Osteoblast (primary cell): ENCODE results near the gene THAP11. TPM values are rescaled to one million over a fixed set of nuclear protein-coding genes. Genes with fewer than 3 reads are reported as not detected.

Experiments
- DNase-seq: peaks from one replicate; pipeline ENCODE4 v3.0.0; 2011; ENCODE audit warnings: low spot score, mixed read lengths; ENCODE audit not compliant: insufficient read length; ENCODE audit errors: missing footprints
- H2AFZ ChIP-seq: 2 replicates; pipeline ENCODE4 v1.6.0; 2011; ENCODE audit warnings: mild to moderate bottlenecking, low read length
- H3K27ac ChIP-seq: 2 replicates; pipeline ENCODE4 v1.5.1; 2011; ENCODE audit warnings: mild to moderate bottlenecking, low read depth, low read length, moderate library complexity
- H3K27me3 ChIP-seq: 2 replicates; pipeline ENCODE4 v1.6.0; 2012; ENCODE audit warnings: mild to moderate bottlenecking, control low read depth, inconsistent platforms, low read length, moderate library complexity; ENCODE audit not compliant: insufficient read depth
- H3K36me3 ChIP-seq: 2 replicates; pipeline ENCODE4 v1.5.1; 2011; ENCODE audit warnings: mild to moderate bottlenecking, low read length, control low read depth, moderate library complexity; ENCODE audit not compliant: insufficient read depth
- H3K4me1 ChIP-seq: 2 replicates; pipeline ENCODE4 v1.5.1; 2011; ENCODE audit warnings: mild to moderate bottlenecking, low read length, control low read depth, moderate library complexity; ENCODE audit not compliant: insufficient read depth
- H3K4me2 ChIP-seq: 2 replicates; pipeline ENCODE4 v1.6.0; 2011; ENCODE audit warnings: mild to moderate bottlenecking, low read length; ENCODE audit not compliant: insufficient read depth
- H3K4me3 ChIP-seq: fragments of 200-600 bp; sonication (generic); 3 replicates; pipeline ENCODE4 v1.5.1; 2012; ENCODE audit warnings: mild to moderate bottlenecking, low read length, inconsistent platforms; ENCODE audit not compliant: insufficient read depth
- H3K79me2 ChIP-seq: 2 replicates; pipeline ENCODE4 v1.6.0; 2012; ENCODE audit warnings: mild to moderate bottlenecking, low read length, control low read depth, inconsistent platforms; ENCODE audit not compliant: insufficient read depth
- H3K9me3 ChIP-seq: 2 replicates; pipeline ENCODE4 v1.5.1; 2011; ENCODE audit warnings: low read depth, low read length, control low read depth
- H4K20me1 ChIP-seq: 2 replicates; pipeline ENCODE4 v1.6.0; 2012; ENCODE audit warnings: mild to moderate bottlenecking, low read length, control low read depth; ENCODE audit not compliant: insufficient read depth
- total RNA-seq: library from RNA; depleted of rRNA; stranded (reverse); fragments of >200 nt; gene quantifications from 2 replicates; pipeline ENCODE4 v1.2.3, GENCODE V29; 2012
- TF ChIP-seq, protein P1 (sequence below): IDR thresholded peaks from 2 replicates; pipeline ENCODE4 v1.5.1; 2011; ENCODE audit warnings: mild to moderate bottlenecking, low read depth, low read length, moderate library complexity; ENCODE audit errors: extremely low read depth

THAP11 gene
- total RNA-seq, 1 donor = 25.7 TPM

DNA sequence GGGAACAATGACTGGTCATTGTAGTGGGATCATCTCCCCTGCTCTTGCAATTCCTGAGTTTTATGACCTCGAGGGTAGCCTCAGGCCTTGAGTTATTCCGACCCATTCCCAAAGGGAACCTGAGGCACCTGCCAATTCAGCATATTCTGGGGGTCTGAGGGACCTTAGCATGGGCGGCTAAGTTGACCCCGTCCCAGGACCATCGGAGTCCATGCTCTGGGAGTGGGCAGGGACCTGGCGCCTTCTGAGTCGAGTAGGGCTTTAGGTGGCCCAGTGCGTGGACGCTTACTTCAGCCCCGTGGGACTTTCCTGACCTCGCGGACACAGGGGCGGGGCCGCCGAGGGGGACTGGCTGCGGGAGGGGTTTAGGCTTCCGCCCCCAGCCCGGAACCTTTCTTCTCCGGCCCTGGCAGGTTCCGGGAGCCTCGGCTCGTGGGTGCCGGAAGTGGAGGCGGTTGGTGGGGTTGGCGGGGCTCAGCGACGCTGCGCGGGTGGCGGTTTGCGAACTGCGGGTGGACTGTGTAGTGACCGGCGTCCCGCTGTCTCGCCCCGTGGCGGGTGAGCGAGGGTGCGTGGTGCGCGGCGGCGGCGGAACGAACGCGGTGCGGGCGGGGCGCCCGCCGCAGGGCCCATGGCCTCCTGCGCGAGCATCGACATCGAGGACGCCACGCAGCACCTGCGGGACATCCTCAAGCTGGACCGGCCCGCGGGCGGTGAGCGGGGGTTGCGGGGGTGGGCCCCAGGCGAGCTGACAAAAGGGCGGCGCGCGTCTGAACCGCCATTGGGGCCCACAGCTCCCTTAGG lies 30.7 kb downstream of the THAP11 start, which contains the start of gene EDC4:
EDC4 (plus strand) TSS at position 422 of the 804 bp plus-strand sequence; CDS start at position 632, 210 bp downstream.
- Histone ChIP-seq H3K4me1 (peaks cover 19% of the 10 kb centered on the region), H3K79me2 (peaks cover 58% of the 10 kb centered on the region), H2AFZ (peak within 1 kb of the TSS; percentile 82), H3K4me3 (peak within 1 kb of the TSS; percentile 96), H3K36me3 (peaks cover 59% of the 10 kb centered on the region), H3K9me3 (no peaks in the 10 kb centered on the region), H3K4me2 (peak within 1 kb of the TSS; percentile 94), H4K20me1 (peaks cover 42% of the 10 kb centered on the region), H3K27me3 (no peaks in the 10 kb centered on the region), H3K27ac (peak within 1 kb of the TSS; percentile 86)
- DNase-seq = peak; percentile 98
- TF ChIP-seq, protein P1, sequence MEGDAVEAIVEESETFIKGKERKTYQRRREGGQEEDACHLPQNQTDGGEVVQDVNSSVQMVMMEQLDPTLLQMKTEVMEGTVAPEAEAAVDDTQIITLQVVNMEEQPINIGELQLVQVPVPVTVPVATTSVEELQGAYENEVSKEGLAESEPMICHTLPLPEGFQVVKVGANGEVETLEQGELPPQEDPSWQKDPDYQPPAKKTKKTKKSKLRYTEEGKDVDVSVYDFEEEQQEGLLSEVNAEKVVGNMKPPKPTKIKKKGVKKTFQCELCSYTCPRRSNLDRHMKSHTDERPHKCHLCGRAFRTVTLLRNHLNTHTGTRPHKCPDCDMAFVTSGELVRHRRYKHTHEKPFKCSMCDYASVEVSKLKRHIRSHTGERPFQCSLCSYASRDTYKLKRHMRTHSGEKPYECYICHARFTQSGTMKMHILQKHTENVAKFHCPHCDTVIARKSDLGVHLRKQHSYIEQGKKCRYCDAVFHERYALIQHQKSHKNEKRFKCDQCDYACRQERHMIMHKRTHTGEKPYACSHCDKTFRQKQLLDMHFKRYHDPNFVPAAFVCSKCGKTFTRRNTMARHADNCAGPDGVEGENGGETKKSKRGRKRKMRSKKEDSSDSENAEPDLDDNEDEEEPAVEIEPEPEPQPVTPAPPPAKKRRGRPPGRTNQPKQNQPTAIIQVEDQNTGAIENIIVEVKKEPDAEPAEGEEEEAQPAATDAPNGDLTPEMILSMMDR = no peak

DNA sequence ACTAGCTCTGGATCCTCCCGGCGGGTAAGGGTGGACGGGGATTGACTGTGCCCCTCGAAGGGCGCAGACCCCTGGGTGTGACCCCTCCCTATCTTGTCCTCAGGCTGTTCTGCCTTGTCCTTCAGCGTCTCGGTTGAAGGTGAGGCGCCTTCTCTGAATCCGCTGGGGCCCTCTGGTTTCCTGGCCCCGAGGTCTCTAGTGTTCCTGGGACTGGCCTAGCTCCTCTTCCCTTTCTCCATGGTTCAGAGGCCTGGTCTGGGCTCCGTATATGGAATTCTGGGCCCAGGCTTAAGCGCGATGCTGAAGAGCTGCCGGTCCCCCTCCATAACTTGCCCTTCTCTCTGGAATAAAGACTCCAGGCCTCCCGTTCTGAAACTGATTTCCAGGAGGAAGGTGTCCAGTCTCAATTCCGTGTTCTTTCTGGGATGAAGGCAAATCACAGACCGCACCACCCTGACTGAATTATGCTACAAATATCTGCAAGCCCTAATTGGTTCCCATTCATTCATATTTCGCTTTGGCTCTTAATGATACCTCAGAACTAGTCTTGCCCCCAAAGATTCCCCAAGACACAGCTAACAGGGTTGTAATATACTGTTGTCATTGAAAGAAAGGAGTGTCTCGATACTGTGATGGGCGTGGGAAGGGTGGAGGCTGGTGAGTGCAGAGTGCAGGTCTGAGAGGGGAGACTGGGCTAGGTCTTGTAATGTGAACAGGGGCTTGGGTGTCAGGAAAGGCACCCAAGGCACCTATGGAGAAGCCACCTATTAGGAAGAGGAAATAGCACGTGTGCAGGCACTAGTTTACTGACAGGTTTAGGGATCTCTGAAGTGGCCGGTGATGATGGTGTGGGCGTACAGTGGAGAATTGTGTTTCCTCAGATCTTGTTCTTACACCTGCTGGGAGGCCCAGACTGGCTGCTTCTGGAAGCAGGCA lies 31.6 kb downstream of the THAP11 start:
- peak overlapping the region; percentile 96 for H3K4me3 ChIP-seq
- H3K79me2 ChIP-seq = peaks cover 53% of the 10 kb centered on the region
- H3K36me3 ChIP-seq = peaks cover 59% of the 10 kb centered on the region
- H3K4me1 ChIP-seq = peaks cover 19% of the 10 kb centered on the region
- no peaks in the 10 kb centered on the region for H3K27me3 ChIP-seq
- peak overlapping the region; percentile 94 for H3K4me2 ChIP-seq
- peak; percentile 92 for DNase-seq
- H4K20me1 ChIP-seq = peaks cover 42% of the 10 kb centered on the region
- H3K9me3 ChIP-seq = no peaks in the 10 kb centered on the region
- peak overlapping the region; percentile 82 for H2AFZ ChIP-seq
- peak overlapping the region; percentile 86 for H3K27ac ChIP-seq
- TF ChIP-seq, protein P1 = no peak

DNA sequence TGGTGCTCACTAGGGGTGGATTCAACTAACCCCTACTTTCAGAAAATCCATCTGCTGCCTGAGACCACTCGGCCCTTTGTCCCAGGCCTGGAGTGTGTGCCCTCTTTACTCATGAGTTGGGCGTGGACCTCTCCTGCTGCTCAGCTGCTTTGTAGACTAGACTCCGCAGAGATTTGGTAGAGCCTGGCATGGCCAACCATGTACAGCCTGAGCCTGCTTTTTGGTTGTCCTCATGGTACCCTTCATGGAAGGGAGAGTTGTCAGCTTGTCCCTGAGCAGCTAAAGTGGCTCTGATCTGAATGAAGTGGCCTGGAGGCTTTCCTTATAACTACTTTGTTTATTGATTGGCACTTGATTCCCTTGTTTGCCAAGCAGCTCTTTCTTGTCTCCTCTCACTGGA lies 32.3 kb downstream of the THAP11 start:
- Histone ChIP-seq H3K27ac (no peak overlapping the region), H3K79me2 (peaks cover 51% of the 10 kb centered on the region), H3K27me3 (no peaks in the 10 kb centered on the region), H3K4me1 (peaks cover 19% of the 10 kb centered on the region), H3K36me3 (peaks cover 62% of the 10 kb centered on the region), H3K4me2 (peak overlapping the region; percentile 94), H3K9me3 (no peaks in the 10 kb centered on the region), H3K4me3 (peak overlapping the region; percentile 96), H4K20me1 (peaks cover 42% of the 10 kb centered on the region), H2AFZ (no peak overlapping the region)
- DNase-seq = peak; percentile 83
- TF ChIP-seq, protein P1 = no peak

DNA sequence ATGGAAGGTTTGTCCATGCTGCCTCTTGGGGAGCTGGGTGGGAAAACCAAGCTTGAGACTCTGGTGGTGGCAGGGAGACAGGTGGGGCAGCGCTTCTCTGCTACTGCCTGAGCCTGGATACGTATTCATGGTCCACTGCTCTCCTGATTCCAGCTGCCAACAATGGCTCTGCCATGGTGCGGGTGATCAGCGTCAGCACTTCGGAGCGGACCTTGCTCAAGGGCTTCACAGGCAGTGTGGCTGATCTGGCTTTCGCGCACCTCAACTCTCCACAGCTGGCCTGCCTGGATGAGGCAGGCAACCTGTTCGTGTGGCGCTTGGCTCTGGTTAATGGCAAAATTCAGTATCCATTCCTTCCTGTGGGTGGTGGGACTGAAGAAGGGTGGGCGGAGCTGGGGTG lies 34.9 kb downstream of the THAP11 start:
- Histone ChIP-seq H3K4me3 (no peak overlapping the region), H3K4me2 (no peak overlapping the region), H3K4me1 (peaks cover 19% of the 10 kb centered on the region), H3K9me3 (no peaks in the 10 kb centered on the region), H3K27me3 (no peaks in the 10 kb centered on the region), H2AFZ (no peak overlapping the region), H3K27ac (no peak overlapping the region), H3K79me2 (peaks cover 51% of the 10 kb centered on the region), H3K36me3 (peaks cover 69% of the 10 kb centered on the region), H4K20me1 (peaks cover 44% of the 10 kb centered on the region)
- peak; percentile 35 for DNase-seq
- TF ChIP-seq, protein P1 = no peak
